ENCODE measurements around the gene CD37. TPM values are rescaled to one million over a fixed set of nuclear protein-coding genes. Genes with fewer than 3 reads are reported as not detected.
A peak's percentile ranks its signal among the peaks of the same experiment; 100 is the strongest.
"Not testable (repeated sequence)": the region's sequence is repeated elsewhere in the genome, so short reads cannot be mapped to it uniquely, and the experiment has no call there.

CD37 gene
- total and polyA plus RNA-seq, 2 donors (not counting 1 experiment from before 2014, with no cell fraction given): not detected

DNA sequence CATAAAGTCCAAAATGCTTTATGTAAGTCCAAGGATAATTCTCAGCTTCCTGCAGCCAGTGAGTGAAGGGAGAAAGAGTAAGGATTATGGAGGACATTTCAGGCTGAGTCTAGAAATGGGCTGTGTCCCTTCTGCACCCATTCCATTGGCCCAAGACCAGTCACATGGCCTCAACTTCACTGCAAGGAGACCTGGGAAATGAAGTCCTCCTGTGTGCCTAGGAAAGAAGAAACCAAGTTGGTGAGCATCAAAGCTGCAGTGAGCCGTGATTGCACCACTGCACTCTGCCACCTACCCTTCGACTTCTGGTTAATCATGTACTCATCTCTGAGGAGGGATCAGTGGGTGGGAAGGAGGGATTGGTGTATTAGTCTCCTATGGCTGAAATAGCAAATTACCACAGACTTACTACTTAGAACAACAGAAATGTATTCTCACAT, 3.6 kb upstream of the CD37 start:
- Histone ChIP-seq H3K79me2 (ENCODE audit: control insufficient read depth, insufficient read depth, low read length) (no peaks in the 10 kb centered on the region), H3K27me3 (ENCODE audit: control insufficient read depth, insufficient read depth, low read length) (no peaks in the 10 kb centered on the region), H2AFZ (ENCODE audit: low read length) (no peak overlapping the region)

DNA sequence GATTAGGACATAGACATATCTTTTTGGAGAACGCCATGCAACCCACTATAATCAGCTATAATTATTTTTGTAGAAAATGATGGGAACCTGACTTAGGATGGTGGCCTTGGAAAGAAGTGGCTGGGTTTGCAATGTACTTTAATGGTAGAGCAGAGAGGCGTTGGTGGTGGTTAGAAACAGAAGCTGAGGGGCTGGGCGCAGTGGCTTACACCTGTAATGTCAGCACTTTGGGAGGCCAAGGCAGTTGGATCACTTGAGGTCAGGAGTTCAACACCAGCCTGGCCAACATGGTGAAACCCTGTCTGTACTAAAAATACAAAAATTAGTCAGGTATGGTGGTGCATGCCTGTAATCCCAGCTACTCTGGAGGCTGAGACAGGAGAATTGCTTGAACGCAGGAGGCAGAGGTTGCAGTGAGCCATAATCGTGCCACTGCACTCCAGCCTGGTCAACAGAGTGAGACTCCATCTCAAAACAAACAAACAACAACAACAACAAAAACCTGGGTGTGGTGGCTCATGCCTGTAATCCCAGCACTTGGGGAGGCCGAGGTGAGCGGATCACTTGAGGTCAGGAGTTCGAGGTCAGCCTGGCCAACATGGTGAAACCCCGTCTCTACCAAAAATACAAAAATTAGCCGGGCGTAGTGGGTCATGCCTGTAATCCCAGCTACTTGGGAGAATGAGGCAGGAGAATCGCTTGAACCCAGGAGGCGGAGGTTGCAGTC, 2.4 kb upstream of the CD37 start:
- not testable (repeated sequence) for H3K4me1 ChIP-seq (ENCODE audit: control insufficient read depth, extremely low read depth, insufficient read depth, low read length); H4K20me1 ChIP-seq (ENCODE audit: control insufficient read depth, extremely low read depth, insufficient read depth, low read length); H3K79me2 ChIP-seq (ENCODE audit: control insufficient read depth, insufficient read depth, low read length); H3K9me3 ChIP-seq (ENCODE audit: control insufficient read depth, insufficient read depth, low read depth, low read length); H3K27ac ChIP-seq (ENCODE audit: insufficient read depth, low read length); H2AFZ ChIP-seq (ENCODE audit: low read length); DNase-seq (ENCODE audit: low read depth in 2 of 2); H3K9ac ChIP-seq (ENCODE audit: insufficient read depth, low read length); H3K27me3 ChIP-seq (ENCODE audit: control insufficient read depth, insufficient read depth, low read length); H3K4me3 ChIP-seq (replicated peaks in 1 of 4; ENCODE audit: control extremely low read depth in 1 of 4, insufficient read depth in 1 of 4, low read depth in 3 of 4, low read length in 4 of 4); H3K36me3 ChIP-seq (ENCODE audit: control insufficient read depth, insufficient read depth, low read length); H3K4me2 ChIP-seq (ENCODE audit: extremely low read depth, insufficient read depth, low read length)

More for the DNA sequence above, 3.6 kb upstream of the CD37 start:
- H3K4me1 ChIP-seq (ENCODE audit: control insufficient read depth, extremely low read depth, insufficient read depth, low read length): no peaks in the 10 kb centered on the region
- H3K9ac ChIP-seq (ENCODE audit: insufficient read depth, low read length): no peak overlapping the region
- no peak overlapping the region for H3K27ac ChIP-seq (ENCODE audit: insufficient read depth, low read length)
- H3K4me3 ChIP-seq (replicated peaks in 1 of 4; ENCODE audit: control extremely low read depth in 1 of 4, insufficient read depth in 1 of 4, low read depth in 3 of 4, low read length in 4 of 4): no peak overlapping the region
- no peak overlapping the region for H3K4me2 ChIP-seq (ENCODE audit: extremely low read depth, insufficient read depth, low read length)
- no peaks in the 10 kb centered on the region for H3K9me3 ChIP-seq (ENCODE audit: control insufficient read depth, insufficient read depth, low read depth, low read length)
- H4K20me1 ChIP-seq (ENCODE audit: control insufficient read depth, extremely low read depth, insufficient read depth, low read length): no peaks in the 10 kb centered on the region
- no peak for TF ChIP-seq EZH2 (IDR thresholded peaks at IDR 0.05; ENCODE audit: low read length, missing control alignments)
- H3K36me3 ChIP-seq (ENCODE audit: control insufficient read depth, insufficient read depth, low read length): no peaks in the 10 kb centered on the region
- DNase-seq (ENCODE audit: low read depth in 2 of 2): peak; percentile 50 to 51

DNA sequence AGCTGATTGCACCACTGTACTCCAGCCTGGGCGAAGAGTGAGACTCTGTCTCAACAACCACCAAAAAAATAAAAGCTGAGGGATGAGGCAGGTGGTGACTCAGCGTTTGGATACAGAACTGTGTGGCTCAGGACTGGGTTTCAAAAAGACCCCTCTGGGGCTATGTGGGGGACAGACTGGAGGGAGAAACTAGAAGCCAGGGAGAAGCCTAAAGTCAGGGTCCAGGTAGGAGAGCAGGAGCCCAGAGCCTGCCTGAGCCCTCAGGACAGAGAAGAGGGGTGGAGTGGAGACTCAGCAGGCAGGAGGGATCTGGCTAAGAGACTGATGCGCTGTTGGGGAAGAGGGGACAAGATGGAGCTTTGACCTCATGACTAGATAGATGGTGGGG, 1.8 kb upstream of the CD37 start:
- Histone ChIP-seq H3K4me2 (ENCODE audit: extremely low read depth, insufficient read depth, low read length) (no peak overlapping the region), H2AFZ (ENCODE audit: low read length) (no peak overlapping the region), H3K79me2 (ENCODE audit: control insufficient read depth, insufficient read depth, low read length) (no peaks in the 10 kb centered on the region), H3K27me3 (ENCODE audit: control insufficient read depth, insufficient read depth, low read length) (peaks cover 2% of the 10 kb centered on the region), H3K4me1 (ENCODE audit: control insufficient read depth, extremely low read depth, insufficient read depth, low read length) (no peaks in the 10 kb centered on the region), H3K27ac (ENCODE audit: insufficient read depth, low read length) (no peak overlapping the region), H4K20me1 (ENCODE audit: control insufficient read depth, extremely low read depth, insufficient read depth, low read length) (no peaks in the 10 kb centered on the region), H3K4me3 (replicated peaks in 1 of 4; ENCODE audit: control extremely low read depth in 1 of 4, insufficient read depth in 1 of 4, low read depth in 3 of 4, low read length in 4 of 4) (no peak overlapping the region), H3K9me3 (ENCODE audit: control insufficient read depth, insufficient read depth, low read depth, low read length) (no peaks in the 10 kb centered on the region), H3K36me3 (ENCODE audit: control insufficient read depth, insufficient read depth, low read length) (no peaks in the 10 kb centered on the region), H3K9ac (ENCODE audit: insufficient read depth, low read length) (no peak overlapping the region)
- no peak for DNase-seq (ENCODE audit: low read depth in 2 of 2)
- TF ChIP-seq, protein P1, sequence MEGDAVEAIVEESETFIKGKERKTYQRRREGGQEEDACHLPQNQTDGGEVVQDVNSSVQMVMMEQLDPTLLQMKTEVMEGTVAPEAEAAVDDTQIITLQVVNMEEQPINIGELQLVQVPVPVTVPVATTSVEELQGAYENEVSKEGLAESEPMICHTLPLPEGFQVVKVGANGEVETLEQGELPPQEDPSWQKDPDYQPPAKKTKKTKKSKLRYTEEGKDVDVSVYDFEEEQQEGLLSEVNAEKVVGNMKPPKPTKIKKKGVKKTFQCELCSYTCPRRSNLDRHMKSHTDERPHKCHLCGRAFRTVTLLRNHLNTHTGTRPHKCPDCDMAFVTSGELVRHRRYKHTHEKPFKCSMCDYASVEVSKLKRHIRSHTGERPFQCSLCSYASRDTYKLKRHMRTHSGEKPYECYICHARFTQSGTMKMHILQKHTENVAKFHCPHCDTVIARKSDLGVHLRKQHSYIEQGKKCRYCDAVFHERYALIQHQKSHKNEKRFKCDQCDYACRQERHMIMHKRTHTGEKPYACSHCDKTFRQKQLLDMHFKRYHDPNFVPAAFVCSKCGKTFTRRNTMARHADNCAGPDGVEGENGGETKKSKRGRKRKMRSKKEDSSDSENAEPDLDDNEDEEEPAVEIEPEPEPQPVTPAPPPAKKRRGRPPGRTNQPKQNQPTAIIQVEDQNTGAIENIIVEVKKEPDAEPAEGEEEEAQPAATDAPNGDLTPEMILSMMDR (conservative IDR thresholded peaks at IDR 0.05 in 1 of 2, IDR thresholded peaks at IDR 0.05 in 1 of 2; ENCODE audit: low read depth in 1 of 2, low read length in 2 of 2): no peak
- TF ChIP-seq EZH2 (IDR thresholded peaks at IDR 0.05; ENCODE audit: low read length, missing control alignments): no peak

DNA sequence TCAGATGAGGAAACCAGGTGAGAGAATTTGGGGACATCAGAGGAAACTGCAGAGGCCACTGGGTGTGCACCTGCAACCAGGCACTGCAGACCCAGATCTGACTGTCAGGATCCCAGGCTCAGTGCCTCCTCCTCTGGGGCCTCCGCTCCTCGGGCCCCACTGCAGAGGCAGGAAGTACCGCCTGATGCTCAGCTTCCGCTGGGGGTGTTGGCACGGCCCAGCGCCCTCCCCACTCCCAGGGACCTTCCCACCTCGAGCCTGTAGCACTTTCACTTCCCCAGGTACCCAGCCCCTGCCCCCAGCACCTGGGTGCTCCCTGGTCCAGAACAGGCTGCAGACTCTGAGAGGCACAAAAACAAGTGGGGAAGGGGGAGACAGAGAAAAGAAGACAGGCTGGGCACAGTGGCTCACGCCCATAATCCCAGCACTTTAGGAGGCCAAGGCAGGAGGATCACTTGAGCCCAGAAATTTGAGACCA, 1.4 kb upstream of the CD37 start:
- Histone ChIP-seq H3K9ac (ENCODE audit: insufficient read depth, low read length) (no peak overlapping the region), H3K27me3 (ENCODE audit: control insufficient read depth, insufficient read depth, low read length) (peaks cover 5% of the 10 kb centered on the region), H3K27ac (ENCODE audit: insufficient read depth, low read length) (no peak overlapping the region), H3K36me3 (ENCODE audit: control insufficient read depth, insufficient read depth, low read length) (no peaks in the 10 kb centered on the region), H3K9me3 (ENCODE audit: control insufficient read depth, insufficient read depth, low read depth, low read length) (no peaks in the 10 kb centered on the region), H3K4me2 (ENCODE audit: extremely low read depth, insufficient read depth, low read length) (no peak overlapping the region), H4K20me1 (ENCODE audit: control insufficient read depth, extremely low read depth, insufficient read depth, low read length) (no peaks in the 10 kb centered on the region), H3K79me2 (ENCODE audit: control insufficient read depth, insufficient read depth, low read length) (no peaks in the 10 kb centered on the region), H3K4me1 (ENCODE audit: control insufficient read depth, extremely low read depth, insufficient read depth, low read length) (no peaks in the 10 kb centered on the region), H2AFZ (ENCODE audit: low read length) (no peak overlapping the region), H3K4me3 (replicated peaks in 1 of 4; ENCODE audit: control extremely low read depth in 1 of 4, insufficient read depth in 1 of 4, low read depth in 3 of 4, low read length in 4 of 4) (no peak overlapping the region)
- no peak for DNase-seq (ENCODE audit: low read depth in 2 of 2)
- no peak for TF ChIP-seq EZH2 (IDR thresholded peaks at IDR 0.05; ENCODE audit: low read length, missing control alignments)
- TF ChIP-seq, protein P1 (conservative IDR thresholded peaks at IDR 0.05 in 1 of 2, IDR thresholded peaks at IDR 0.05 in 1 of 2; ENCODE audit: low read depth in 1 of 2, low read length in 2 of 2): no peak
